Spleen (tissue), 11 donors: ENCODE data around the gene EXOSC7. TPM values are rescaled to one million over a fixed set of nuclear protein-coding genes. Genes with fewer than 3 reads are reported as not detected.

Experiments
- polyA plus RNA-seq, 3 donors: library from polyadenylated mRNA; stranded (reverse); fragments of 200-250 nt; gene quantifications; one replicate each; pipeline ENCODE4 v1.2.1, GENCODE V29; 2013
- small RNA-seq, 4 donors: library from RNA; depleted of rRNA; stranded (forward); fragments of <200 nt; gene quantifications; one replicate each; pipeline ENCODE3, GENCODE V24; 2016
- total RNA-seq, 7 donors: library from RNA; depleted of rRNA in 3 of 7; stranded (reverse); fragments of >200 nt in 3 of 7; fragmentation: NEBNext Ultra II Directional in 4 of 7; extraction: Animal tissue kit (Norgen Biotek cat#: 25700) in 4 of 7; gene quantifications; one replicate each; pipeline versions ENCODE4 v1.1.0 to v1.2.1, GENCODE V29; 2016 to 2021
- donor health status: healthy with polysubstance abuse.
- donor health status: DM: no; HTN: no; CAD: no; lungs with moderate emphysema.
- donor health status: DM: no; HTN: no; CAD: no.
- donor health status: Bipolar disorder and iron deficiency.
- donor health status: healthy.
- donor health status: DM: no; HTN: no; CAD: no.
- donor health status: DM: yes; HTN: yes; CAD: no.

EXOSC7 gene
- total and polyA plus RNA-seq, 10 donors, result 28.4 to 43.7 (median 36.8) TPM

Small RNA genes within 50 kb of the gene (small RNA-seq; reads per million reads assigned to genes)
- 0 reads per million in 4 donors for gene RNU5B-3P

Other genes starting within 250 kb of the EXOSC7 start
- 1 to 10 TPM; 5.0 to 8.5 (median 5.6) TPM for gene ZNF501, start 246.6 kb upstream of the EXOSC7 start, total RNA-seq
- gene ZNF501, start 246.6 kb upstream of the EXOSC7 start, polyA plus RNA-seq, result 1 to 10 TPM; 1.5 to 2.0 (median 1.8) TPM
- gene KIAA1143, start 214.6 kb upstream of the EXOSC7 start, total RNA-seq, result 10 to 100 TPM; 13.5 to 25.6 (median 22.5) TPM
- gene KIAA1143, start 214.6 kb upstream of the EXOSC7 start, polyA plus RNA-seq, result 10 to 100 TPM in 1 of 3 donors, 1 to 10 TPM in 2; 6.8 to 14.2 (median 8.8) TPM
- gene KIF15, start 214.4 kb upstream of the EXOSC7 start, total RNA-seq, result 1 to 10 TPM; 1.0 to 5.2 (median 3.2) TPM
- 1 to 10 TPM in 2 of 3 donors, under 1 TPM in 1; 0.74 to 4.2 (median 1.2) TPM for gene KIF15, start 214.4 kb upstream of the EXOSC7 start, polyA plus RNA-seq
- 10 to 100 TPM in 6 of 7 donors, 1 to 10 TPM in 1; 9.5 to 15.8 (median 14.3) TPM for gene TMEM42, start 114.3 kb upstream of the EXOSC7 start, total RNA-seq
- 10 to 100 TPM; 28.8 to 32.4 (median 30.8) TPM for gene TMEM42, start 114.3 kb upstream of the EXOSC7 start, polyA plus RNA-seq
- not detected for gene TGM4, start 101.6 kb upstream of the EXOSC7 start, total RNA-seq
- not detected for gene TGM4, start 101.6 kb upstream of the EXOSC7 start, polyA plus RNA-seq
- gene ZDHHC3, start 70 bp upstream of the EXOSC7 start, total RNA-seq, result 10 to 100 TPM; 57.3 to 79.2 (median 70.1) TPM
- gene ZDHHC3, start 70 bp upstream of the EXOSC7 start, polyA plus RNA-seq, result 10 to 100 TPM; 15.2 to 25.3 (median 17.4) TPM
- 100 to 1,000 TPM; 156 to 409 (median 295) TPM for gene CLEC3B, start 50.1 kb downstream of the EXOSC7 start, total RNA-seq
- 100 to 1,000 TPM in 1 of 3 donors, 10 to 100 TPM in 2; 68.6 to 225 (median 91.3) TPM for gene CLEC3B, start 50.1 kb downstream of the EXOSC7 start, polyA plus RNA-seq
- gene CDCP1, start 170.1 kb downstream of the EXOSC7 start, total RNA-seq, result 1 to 10 TPM; 1.0 to 3.6 (median 3.0) TPM
- under 1 TPM; 0.15 to 0.80 (median 0.18) TPM for gene CDCP1, start 170.1 kb downstream of the EXOSC7 start, polyA plus RNA-seq